ENCODE data around the gene HOXB8. TPM values are rescaled to one million over a fixed set of nuclear protein-coding genes. Genes with fewer than 3 reads are reported as not detected.

Gene HOXB8
- total and polyA plus RNA-seq, 10 of the 15 experiments (the other 5 are each of a cell fraction or from before 2014, with no cell fraction given): 0.21 TPM; not detected in 9

GRCh38 chr17:48586355-48587258 lies 28.5 kb downstream of the HOXB8 start:
- DNase-seq (ENCODE audit: low read depth, low spot score): no peak
- WGBS (ENCODE audit: insufficient coverage, insufficient replicate concordance, low lambda C conversion rate, missing lambda C conversion rate): 9% methylated on average over 34 of the region's 34 CpGs
- no peaks in the 10 kb centered on the region for H3K36me3 ChIP-seq (ENCODE audit: control insufficient read depth in 2 of 2, insufficient read depth in 2 of 2, low read length in 1 of 2)
- intact Hi-C loops (cut with micrococcal nuclease; ENCODE audit: unreplicated experiment): no loop called here
- 0 out of 2 replicates have a peak overlapping the region, but pooled peaks have one; percentile 60 for H3K9ac ChIP-seq (ENCODE audit: control insufficient read depth, insufficient read depth, low read length)
- peak overlapping the region; percentile 80; the same call in 1 of the 2 replicates for H2AFZ ChIP-seq (ENCODE audit: control insufficient read depth, low read depth, low read length)
- TF ChIP-seq SP1 (IDR thresholded peaks at IDR 0.05; ENCODE audit: low read depth, low read length) (no peak), EGR1 (IDR thresholded peaks at IDR 0.05; ENCODE audit: borderline replicate concordance in 1 of 2, low read depth in 2 of 2, low read length in 2 of 2) (peak in 1 of 2 experiments; percentile 66; a peak in 1 of 3 replicates), NBN (IDR thresholded peaks at IDR 0.05) (no peak), NR2F1 (conservative IDR thresholded peaks at IDR 0.05) (0 out of 2 replicates have a peak, but pooled peaks have one; percentile 23), SKIL (IDR thresholded peaks at IDR 0.05; ENCODE audit: low read depth, poor library complexity, severe bottlenecking) (no peak), MTA3 (IDR thresholded peaks at IDR 0.05; ENCODE audit: borderline replicate concordance, low read length) (no peak), CBFB (IDR thresholded peaks at IDR 0.05; ENCODE audit: low read depth) (0 out of 2 replicates have a peak, but pooled peaks have one; percentile 12)
- in situ Hi-C loops (cut with MboI): no loop called here
- ChIA-PET CTCF (interaction anchor here (0.9 to 3.3 kb wide), 10 partner anchors 93 to 616 kb away, joined by 3 to 22 read pairs (median 4); partner anchors contain the start of gene CDK5RAP3), RAD21 (ENCODE audit: unreplicated experiment) (interaction anchor here (1.0 to 2.6 kb wide), 9 partner anchors 32 to 371 kb away, joined by 3 to 13 read pairs (median 5); no protein-coding TSS in a partner anchor), SMC1A (ENCODE audit: uncharacterized antibody, unreplicated experiment) (interaction anchor here (0.5 to 3.0 kb wide), 9 partner anchors 94 to 500 kb away, joined by 3 to 23 read pairs (median 6); no protein-coding TSS in a partner anchor), POLR2A (interaction anchor here (1.0 kb wide), 1 partner anchor 305 kb away, joined by 3 read pairs; no protein-coding TSS in a partner anchor)
- peaks cover 0 to 4% of the 10 kb centered on the region in 2 experiments; a peak in 1 of 4 replicates for H3K27me3 ChIP-seq (replicated peaks in 1 of 2; ENCODE audit: control insufficient read depth in 2 of 2, insufficient read depth in 2 of 2, low read length in 1 of 2)
- H3K79me2 ChIP-seq (ENCODE audit: control insufficient read depth, insufficient read depth, low read length): no peaks in the 10 kb centered on the region
- peak overlapping the region; percentile 64 for H3K4me3 ChIP-seq
- no TSS peak for BruUV-seq (replicated peaks)
- H4K20me1 ChIP-seq (ENCODE audit: control insufficient read depth, insufficient read depth): no peaks in the 10 kb centered on the region
- H3K4me2 ChIP-seq (ENCODE audit: control insufficient read depth, insufficient read depth): peak overlapping the region; percentile 99
- no peaks in the 10 kb centered on the region for H3K9me3 ChIP-seq (replicated peaks; ENCODE audit: control insufficient read depth, insufficient read depth, low read length)
- H3K4me1 ChIP-seq (ENCODE audit: control insufficient read depth, insufficient read depth, low read length): peaks cover 3% of the 10 kb centered on the region
- peak; percentile 59 for ATAC-seq
- peak; percentile 54 for FAIRE-seq
- H3K27ac ChIP-seq (ENCODE audit: control insufficient read depth, insufficient read depth): no peak overlapping the region
